Mesendoderm (in vitro differentiated cells): ENCODE results near the gene EEIG2.

ENCODE experiments used
- DNase-seq: peaks from one replicate; pipeline ENCODE4 v3.0.0; 2013
- H2AK5ac ChIP-seq: 2 replicates; pipeline ENCODE4 v1.6.1; 2013; ENCODE audit warnings: low read length, inconsistent platforms
- H2BK120ac ChIP-seq: 2 replicates; pipeline ENCODE4 v1.6.1; 2013; ENCODE audit warnings: low read depth, mild to moderate bottlenecking, low read length, moderate library complexity, mixed read lengths
- H2BK15ac ChIP-seq: replicated peaks from 2 replicates; pipeline ENCODE4 v1.6.1; 2013; ENCODE audit warnings: low read depth, mild to moderate bottlenecking, moderate library complexity
- H2BK5ac ChIP-seq: 2 replicates; pipeline ENCODE4 v1.6.1; 2013; ENCODE audit warnings: low read length, inconsistent platforms
- H3K18ac ChIP-seq: 2 replicates; pipeline ENCODE4 v1.6.1; 2013; ENCODE audit warnings: mild to moderate bottlenecking, low read length, mixed read lengths
- H3K23ac ChIP-seq: one replicate; pipeline ENCODE4 v1.6.1; 2013; ENCODE audit warnings: low read length
- H3K27ac ChIP-seq: 2 replicates; pipeline ENCODE4 v1.5.1; 2013; ENCODE audit warnings: low read depth, mild to moderate bottlenecking, inconsistent platforms, low read length, moderate library complexity
- H3K27me3 ChIP-seq: 2 replicates; pipeline ENCODE4 v1.6.1; 2013; ENCODE audit warnings: low read length, control low read depth, mild to moderate bottlenecking, inconsistent platforms; ENCODE audit not compliant: insufficient read depth, poor library complexity
- H3K36me3 ChIP-seq: 2 replicates; pipeline ENCODE4 v1.6.1; 2013; ENCODE audit warnings: low read length, inconsistent platforms; ENCODE audit not compliant: control insufficient read depth, insufficient read depth
- H3K4ac ChIP-seq: one replicate; pipeline ENCODE4 v1.6.1; 2013; ENCODE audit warnings: low read depth, mild to moderate bottlenecking, low read length, moderate library complexity
- H3K4me1 ChIP-seq: 2 replicates; pipeline ENCODE4 v1.6.1; 2013; ENCODE audit warnings: low read depth, low read length, inconsistent platforms; ENCODE audit not compliant: control insufficient read depth
- H3K4me2 ChIP-seq: 2 replicates; pipeline ENCODE4 v1.6.1; 2013; ENCODE audit warnings: low read length
- H3K4me3 ChIP-seq: 2 replicates; pipeline ENCODE4 v1.5.1; 2013; ENCODE audit warnings: mild to moderate bottlenecking, low read length
- H3K56ac ChIP-seq: one replicate; pipeline ENCODE4 v1.6.1; 2013; ENCODE audit warnings: low read length
- H3K79me1 ChIP-seq: 2 replicates; pipeline ENCODE4 v1.6.1; 2013; ENCODE audit warnings: low read length, inconsistent platforms
- H3K79me2 ChIP-seq: 2 replicates; pipeline ENCODE4 v1.6.1; 2013; ENCODE audit warnings: mild to moderate bottlenecking, low read length; ENCODE audit not compliant: control insufficient read depth, insufficient read depth
- H3K9ac ChIP-seq: 2 replicates; pipeline ENCODE4 v1.6.1; 2013; ENCODE audit warnings: low read length, inconsistent platforms
- H4K5ac ChIP-seq: one replicate; pipeline ENCODE4 v1.6.1; 2013; ENCODE audit warnings: low read length
- H4K8ac ChIP-seq: one replicate; pipeline ENCODE4 v1.6.1; 2013; ENCODE audit warnings: low read depth, mild to moderate bottlenecking, control low read depth, low read length, moderate library complexity
- WGBS: extraction: QIAGEN DNeasy Blood & Tissue Kit; methylation state at CpG from one replicate; pipeline ENCODE4 v1.1.7; 2013; ENCODE audit warnings: low lambda C conversion rate, missing lambda C conversion rate; ENCODE audit not compliant: insufficient coverage; ENCODE audit errors: extremely low coverage; 5-methylcytosine and 5-hydroxymethylcytosine counted together

EEIG2 gene

DNA sequence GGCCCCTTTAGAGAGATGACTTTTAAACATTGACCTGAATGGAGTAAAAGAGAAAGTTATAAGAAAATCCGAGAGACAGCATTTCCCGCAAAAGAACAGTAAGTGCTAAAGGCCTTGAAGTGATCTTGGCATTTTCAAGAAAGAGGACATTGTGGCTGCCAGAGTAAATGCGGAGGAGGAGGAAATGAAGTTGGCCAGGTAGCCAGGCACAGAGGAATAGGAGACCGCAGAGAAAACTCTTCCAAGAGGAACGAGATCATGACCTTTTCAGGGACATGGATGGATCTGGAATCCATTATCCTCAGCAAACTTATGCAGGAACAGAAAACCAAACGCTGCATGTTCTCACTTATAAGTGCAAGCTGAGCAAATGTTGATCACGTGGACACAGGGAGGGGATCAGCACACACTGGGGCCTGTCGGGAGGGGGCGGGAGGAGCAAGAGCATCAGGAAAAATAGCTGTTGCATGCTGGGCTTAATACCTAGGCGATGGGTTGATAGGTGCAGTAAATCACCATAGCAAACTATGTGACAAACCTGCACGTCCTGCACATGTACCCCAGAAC is 49.7 kb downstream of the EEIG2 start:
- H3K23ac ChIP-seq = no peak overlapping the region

More for the DNA sequence above, 49.7 kb downstream of the EEIG2 start:
- no peak overlapping the region for H4K8ac ChIP-seq
- no peaks in the 10 kb centered on the region for H3K79me1 ChIP-seq
- no peak overlapping the region for H3K18ac ChIP-seq
- no peak overlapping the region for H2BK15ac ChIP-seq
- no peak overlapping the region for H2AK5ac ChIP-seq
- H3K56ac ChIP-seq = no peak overlapping the region
- H3K27me3 ChIP-seq = no peaks in the 10 kb centered on the region
- H3K36me3 ChIP-seq = no peaks in the 10 kb centered on the region
- H3K4me2 ChIP-seq = no peak overlapping the region
- no peaks in the 10 kb centered on the region for H3K4me1 ChIP-seq
- H2BK120ac ChIP-seq = no peak overlapping the region
- no peak overlapping the region for H3K9ac ChIP-seq
- H3K4ac ChIP-seq = no peak overlapping the region
- H4K5ac ChIP-seq = no peak overlapping the region
- no peak overlapping the region for H2BK5ac ChIP-seq
- no peak for DNase-seq
- WGBS = no CpG with 5 or more reads among the region's 11 CpGs
- H3K79me2 ChIP-seq = no peaks in the 10 kb centered on the region
- no peak overlapping the region for H3K4me3 ChIP-seq
- H3K27ac ChIP-seq = no peak overlapping the region
